DND-41 (cell line): ENCODE results near the gene PTPRO.

Source experiments
- ATAC-seq: fragments of 200-7000 bp; cut with Tn5 transposase; 3 replicates; pipeline ENCODE4 v1.9.1; 2021; ENCODE audit warnings: low read depth; ENCODE audit not compliant: insufficient read depth
- DNase-seq: peaks from one replicate; pipeline ENCODE4 v3.0.0-alpha.2; 2020
- H2AFZ ChIP-seq: 2 replicates; pipeline ENCODE4 v1.6.0; 2012; ENCODE audit warnings: low read depth, low read length
- H3K27ac ChIP-seq: 2 replicates; pipeline ENCODE4 v1.5.1; 2012; ENCODE audit warnings: low read length, inconsistent platforms
- H3K27me3 ChIP-seq: fragments of 200-600 bp; sonication (generic); 2 replicates; pipeline ENCODE4 v1.6.0; 2012; ENCODE audit warnings: low read length, mild to moderate bottlenecking, inconsistent platforms; ENCODE audit not compliant: insufficient read depth, poor library complexity
- H3K36me3 ChIP-seq: 2 replicates; pipeline ENCODE4 v1.5.1; 2012; ENCODE audit warnings: low read length, inconsistent platforms; ENCODE audit not compliant: insufficient read depth
- H3K4me1 ChIP-seq: 2 replicates; pipeline ENCODE4 v1.5.1; 2012; ENCODE audit warnings: mild to moderate bottlenecking, low read length; ENCODE audit not compliant: insufficient read depth
- H3K4me2 ChIP-seq: 2 replicates; pipeline ENCODE4 v1.6.0; 2012; ENCODE audit warnings: mild to moderate bottlenecking, moderate library complexity, low read length, inconsistent platforms; ENCODE audit not compliant: insufficient read depth
- H3K4me3 ChIP-seq, 2 experiments: fragments of 200-600 bp in 1 of 2; shearing (Covaris generic) in 1 of 2; 2 replicates each; pipeline ENCODE4 v1.5.1; 2012 to 2016; ENCODE audit warnings: inconsistent platforms in 2 of 2, low read length in 2 of 2, mild to moderate bottlenecking in 2 of 2, low read depth in 1 of 2, moderate library complexity in 1 of 2
- H3K79me2 ChIP-seq: 2 replicates; pipeline ENCODE4 v1.6.0; 2012; ENCODE audit warnings: low read length, inconsistent platforms; ENCODE audit not compliant: insufficient read depth
- H3K9ac ChIP-seq: 2 replicates; pipeline ENCODE4 v1.6.0; 2012; ENCODE audit warnings: low read depth, mild to moderate bottlenecking, inconsistent platforms, low read length, moderate library complexity
- H3K9me3 ChIP-seq: 2 replicates; pipeline ENCODE4 v1.5.1; 2012; ENCODE audit warnings: low read length, moderate library complexity, mild to moderate bottlenecking, inconsistent platforms; ENCODE audit not compliant: insufficient read depth, severe bottlenecking
- H4K20me1 ChIP-seq: 2 replicates; pipeline ENCODE4 v1.6.0; 2012; ENCODE audit warnings: low read length; ENCODE audit not compliant: insufficient read depth
- EZH2 ChIP-seq: IDR thresholded peaks from 3 replicates; pipeline ENCODE4 v1.6.1; 2012; ENCODE audit warnings: borderline replicate concordance, low read depth, mild to moderate bottlenecking, moderate library complexity, low read length, inconsistent platforms; ENCODE audit not compliant: severe bottlenecking
- TF ChIP-seq, protein P1 (sequence below): IDR thresholded peaks from 2 replicates; pipeline ENCODE4 v1.5.1; 2012; ENCODE audit warnings: borderline replicate concordance, low read length, moderate library complexity, mild to moderate bottlenecking; ENCODE audit not compliant: poor library complexity, severe bottlenecking; ENCODE audit errors: extremely low read depth

PTPRO gene

DNA sequence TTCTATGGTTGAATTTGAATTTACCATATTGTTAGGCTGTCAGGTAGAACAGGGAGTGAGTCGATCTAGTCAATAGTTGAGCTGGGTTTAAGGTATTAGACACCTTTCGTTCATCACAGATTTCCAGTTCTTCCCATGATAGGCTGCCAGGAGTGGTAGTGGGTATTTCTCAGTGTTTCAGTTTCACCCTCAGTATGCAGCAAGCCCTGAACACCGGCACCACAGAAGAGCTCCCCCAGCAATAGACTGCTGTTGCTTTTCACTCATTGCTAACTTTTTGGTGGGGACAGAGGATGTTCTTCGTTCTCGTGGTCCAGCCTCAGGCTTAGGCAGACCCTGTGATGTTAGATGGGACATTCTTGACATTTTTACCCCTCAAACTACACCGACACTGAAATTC lies 164.6 kb downstream of the PTPRO start:
- no peak overlapping the region for H2AFZ ChIP-seq
- no peak overlapping the region for H3K4me2 ChIP-seq
- H3K27ac ChIP-seq, result no peak overlapping the region
- no peak for ATAC-seq
- H3K9me3 ChIP-seq, result no peaks in the 10 kb centered on the region
- H4K20me1 ChIP-seq, result no peaks in the 10 kb centered on the region
- no peaks in the 10 kb centered on the region for H3K79me2 ChIP-seq
- H3K4me3 ChIP-seq, result no peak overlapping the region
- DNase-seq, result no peak
- H3K4me1 ChIP-seq, result no peaks in the 10 kb centered on the region
- no peak for TF ChIP-seq EZH2
- TF ChIP-seq, protein P1, sequence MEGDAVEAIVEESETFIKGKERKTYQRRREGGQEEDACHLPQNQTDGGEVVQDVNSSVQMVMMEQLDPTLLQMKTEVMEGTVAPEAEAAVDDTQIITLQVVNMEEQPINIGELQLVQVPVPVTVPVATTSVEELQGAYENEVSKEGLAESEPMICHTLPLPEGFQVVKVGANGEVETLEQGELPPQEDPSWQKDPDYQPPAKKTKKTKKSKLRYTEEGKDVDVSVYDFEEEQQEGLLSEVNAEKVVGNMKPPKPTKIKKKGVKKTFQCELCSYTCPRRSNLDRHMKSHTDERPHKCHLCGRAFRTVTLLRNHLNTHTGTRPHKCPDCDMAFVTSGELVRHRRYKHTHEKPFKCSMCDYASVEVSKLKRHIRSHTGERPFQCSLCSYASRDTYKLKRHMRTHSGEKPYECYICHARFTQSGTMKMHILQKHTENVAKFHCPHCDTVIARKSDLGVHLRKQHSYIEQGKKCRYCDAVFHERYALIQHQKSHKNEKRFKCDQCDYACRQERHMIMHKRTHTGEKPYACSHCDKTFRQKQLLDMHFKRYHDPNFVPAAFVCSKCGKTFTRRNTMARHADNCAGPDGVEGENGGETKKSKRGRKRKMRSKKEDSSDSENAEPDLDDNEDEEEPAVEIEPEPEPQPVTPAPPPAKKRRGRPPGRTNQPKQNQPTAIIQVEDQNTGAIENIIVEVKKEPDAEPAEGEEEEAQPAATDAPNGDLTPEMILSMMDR, result no peak
- H3K36me3 ChIP-seq, result no peaks in the 10 kb centered on the region
- H3K9ac ChIP-seq, result no peak overlapping the region
- H3K27me3 ChIP-seq, result no peaks in the 10 kb centered on the region

DNA sequence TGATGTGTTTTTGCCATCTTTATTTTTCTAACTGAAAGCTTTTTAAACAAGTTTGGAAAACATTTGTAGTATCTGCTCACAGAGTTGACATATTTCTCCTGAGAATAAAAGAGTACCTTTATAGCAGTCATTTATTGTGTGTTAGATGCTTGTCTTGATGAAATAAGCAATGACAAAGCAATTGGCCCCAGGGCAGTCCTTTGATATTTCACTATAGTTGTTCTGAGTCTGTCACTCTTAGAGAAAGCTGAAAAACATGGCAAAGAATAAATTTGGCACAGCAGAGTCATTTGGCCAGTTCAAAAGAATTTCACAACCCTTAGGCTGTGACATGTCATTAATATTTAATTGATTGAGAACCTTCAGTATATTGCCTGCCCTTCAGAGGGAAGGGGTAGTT lies 166.2 kb downstream of the PTPRO start:
- DNase-seq (no peak), ATAC-seq (no peak)
- no peaks in the 10 kb centered on the region for H3K36me3 ChIP-seq
- no peaks in the 10 kb centered on the region for H4K20me1 ChIP-seq
- no peaks in the 10 kb centered on the region for H3K4me1 ChIP-seq
- TF ChIP-seq, protein P1, result no peak
- no peak for TF ChIP-seq EZH2
- no peak overlapping the region for H2AFZ ChIP-seq
- no peaks in the 10 kb centered on the region for H3K79me2 ChIP-seq
- no peaks in the 10 kb centered on the region for H3K27me3 ChIP-seq
- no peaks in the 10 kb centered on the region for H3K9me3 ChIP-seq
- no peak overlapping the region for H3K4me2 ChIP-seq
- H3K9ac ChIP-seq, result no peak overlapping the region
- no peak overlapping the region for H3K27ac ChIP-seq
- no peak overlapping the region for H3K4me3 ChIP-seq

DNA sequence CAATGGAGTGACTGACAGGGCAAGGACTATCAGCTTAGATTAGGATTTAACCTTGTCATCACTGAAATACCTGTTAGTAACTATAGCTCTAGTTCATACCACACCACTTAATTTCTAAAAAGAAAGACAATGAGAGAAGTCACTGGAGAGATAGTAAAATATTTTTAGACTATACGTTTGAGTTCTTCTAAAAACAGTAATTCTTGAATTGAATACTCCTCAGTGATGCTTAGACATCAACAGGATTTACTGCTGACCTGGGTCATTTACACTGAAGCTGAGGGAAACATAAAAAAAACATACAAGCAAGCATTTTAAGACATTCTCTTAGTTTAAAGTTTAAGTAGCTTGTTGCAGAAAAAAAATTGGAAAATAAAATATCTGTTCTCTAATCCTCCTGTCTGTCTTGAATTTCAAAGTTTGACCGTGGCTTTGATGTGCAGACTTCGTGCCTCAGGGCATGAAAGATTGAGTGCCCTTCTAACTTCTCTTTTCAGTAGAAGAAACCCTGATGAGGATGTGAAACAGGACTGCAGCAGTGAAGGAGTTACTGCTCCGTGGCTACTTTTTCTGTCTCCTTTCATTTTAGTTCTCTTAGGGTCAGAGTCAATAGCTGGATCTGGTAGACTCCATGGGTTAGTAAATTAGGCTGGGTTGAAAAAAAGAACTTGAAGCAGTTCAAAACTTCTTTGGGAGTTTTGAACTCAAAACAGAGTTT lies 172.2 kb downstream of the PTPRO start:
- H3K9me3 ChIP-seq, result no peaks in the 10 kb centered on the region
- DNase-seq (no peak), ATAC-seq (no peak)
- H2AFZ ChIP-seq, result no peak overlapping the region
- no peaks in the 10 kb centered on the region for H3K27me3 ChIP-seq
- H3K4me2 ChIP-seq, result no peak overlapping the region
- no peaks in the 10 kb centered on the region for H3K79me2 ChIP-seq
- H3K4me3 ChIP-seq, result no peak overlapping the region
- H3K4me1 ChIP-seq, result peaks cover 11% of the 10 kb centered on the region
- no peaks in the 10 kb centered on the region for H3K36me3 ChIP-seq
- H3K27ac ChIP-seq, result no peak overlapping the region
- H4K20me1 ChIP-seq, result no peaks in the 10 kb centered on the region
- TF ChIP-seq EZH2, result no peak
- TF ChIP-seq, protein P1, result no peak
- H3K9ac ChIP-seq, result no peak overlapping the region
